ENCODE data around the gene ABCA2.
"Not testable (repeated sequence)": the region's sequence is repeated elsewhere in the genome, so short reads cannot be mapped to it uniquely, and the experiment has no call there.

Gene ABCA2

DNA sequence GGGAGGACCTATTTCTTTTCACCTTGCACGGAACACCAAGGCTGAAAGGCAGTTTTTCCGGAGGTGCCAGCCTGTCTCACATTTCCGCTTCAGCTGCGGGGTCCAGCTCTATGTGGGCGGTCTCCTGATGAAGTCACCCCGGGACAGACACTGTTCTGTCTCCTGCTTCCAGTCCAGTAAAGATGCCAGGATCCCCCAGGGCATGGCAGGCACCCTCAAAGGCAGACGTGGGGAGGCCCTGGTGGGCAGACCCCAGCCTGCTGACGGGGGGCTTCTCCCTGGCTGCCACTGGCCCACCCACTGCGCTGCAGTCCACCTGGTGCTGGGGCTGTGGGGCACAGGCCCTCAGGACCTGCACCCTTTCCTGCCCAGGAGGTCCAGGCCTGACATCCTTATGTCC, 34.8 kb upstream of the ABCA2 start:
- not testable (repeated sequence) for DNase-seq

DNA sequence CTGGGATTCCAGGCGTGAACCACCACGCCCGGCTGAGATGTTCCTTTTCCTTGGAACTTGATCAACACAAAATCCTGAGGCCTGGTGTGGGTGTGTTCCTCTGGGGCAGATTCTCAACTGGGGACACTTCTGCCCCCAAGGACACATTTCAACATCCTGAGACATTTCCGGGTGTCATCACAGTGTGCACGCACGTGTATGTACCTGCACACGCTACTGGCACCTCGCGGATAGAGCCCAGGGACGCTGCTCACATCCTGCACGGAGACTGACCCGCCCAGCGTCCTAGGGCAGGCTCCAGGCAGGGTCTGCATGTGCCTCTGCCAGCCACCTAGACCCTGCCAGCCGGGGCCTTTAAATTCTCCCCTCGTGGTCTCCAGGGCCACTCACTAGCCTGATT, 34.3 kb upstream of the ABCA2 start:
- DNase-seq: no peak

DNA sequence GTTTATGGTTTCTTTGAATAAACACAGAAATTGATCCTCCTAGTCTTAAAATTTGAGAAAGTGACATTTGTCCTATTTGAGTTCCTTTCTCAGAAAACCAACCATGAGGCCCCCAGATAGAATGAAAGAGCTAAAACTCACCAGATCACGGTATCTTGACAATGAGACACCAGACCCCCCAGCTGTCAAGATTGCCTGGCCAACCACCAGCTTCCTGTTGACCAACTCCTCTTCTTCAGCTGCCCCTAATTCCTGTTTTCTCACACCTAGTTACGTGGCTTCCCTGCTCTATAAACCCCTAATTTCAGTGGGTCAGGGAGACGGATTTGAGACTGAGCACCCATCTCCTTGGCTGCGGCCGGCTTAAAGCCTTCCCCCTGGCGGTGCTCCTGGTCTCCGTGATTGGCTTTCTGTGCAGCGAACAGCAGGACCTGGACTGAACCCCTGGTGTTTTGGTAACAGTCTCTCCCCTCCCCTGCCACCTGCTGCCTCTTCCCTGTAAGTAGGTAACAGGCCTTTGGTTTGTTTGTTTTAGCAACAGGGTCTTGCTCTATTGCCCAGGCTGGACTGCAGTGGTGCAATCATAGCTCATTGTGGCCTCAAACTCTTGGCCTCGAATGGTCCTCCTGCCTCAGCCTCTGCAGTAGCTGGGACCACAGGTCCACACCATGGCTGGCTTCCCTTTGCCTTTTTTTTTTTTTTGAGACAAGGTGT, 30.6 kb upstream of the ABCA2 start:
- no peak for DNase-seq

DNA sequence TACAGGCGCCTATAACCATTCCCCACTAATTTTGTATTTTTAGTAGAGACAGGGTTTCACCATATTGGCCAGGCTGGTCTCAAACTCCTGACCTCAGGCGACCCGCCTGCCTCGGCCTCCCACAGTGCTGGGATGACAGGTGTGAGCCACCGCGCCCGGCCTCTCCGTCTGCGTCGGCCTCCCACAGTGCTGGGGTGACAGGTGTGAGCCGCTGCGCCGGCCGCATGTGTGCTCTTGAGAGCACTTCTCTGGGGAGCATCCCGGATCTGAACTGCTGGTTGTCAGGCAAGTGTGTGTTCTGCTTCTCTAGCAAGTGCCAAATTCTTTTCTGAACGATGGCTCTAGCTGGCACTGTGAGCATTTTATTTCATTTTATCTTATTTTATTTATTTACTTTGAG, 29.5 kb upstream of the ABCA2 start:
- DNase-seq: no peak

DNA sequence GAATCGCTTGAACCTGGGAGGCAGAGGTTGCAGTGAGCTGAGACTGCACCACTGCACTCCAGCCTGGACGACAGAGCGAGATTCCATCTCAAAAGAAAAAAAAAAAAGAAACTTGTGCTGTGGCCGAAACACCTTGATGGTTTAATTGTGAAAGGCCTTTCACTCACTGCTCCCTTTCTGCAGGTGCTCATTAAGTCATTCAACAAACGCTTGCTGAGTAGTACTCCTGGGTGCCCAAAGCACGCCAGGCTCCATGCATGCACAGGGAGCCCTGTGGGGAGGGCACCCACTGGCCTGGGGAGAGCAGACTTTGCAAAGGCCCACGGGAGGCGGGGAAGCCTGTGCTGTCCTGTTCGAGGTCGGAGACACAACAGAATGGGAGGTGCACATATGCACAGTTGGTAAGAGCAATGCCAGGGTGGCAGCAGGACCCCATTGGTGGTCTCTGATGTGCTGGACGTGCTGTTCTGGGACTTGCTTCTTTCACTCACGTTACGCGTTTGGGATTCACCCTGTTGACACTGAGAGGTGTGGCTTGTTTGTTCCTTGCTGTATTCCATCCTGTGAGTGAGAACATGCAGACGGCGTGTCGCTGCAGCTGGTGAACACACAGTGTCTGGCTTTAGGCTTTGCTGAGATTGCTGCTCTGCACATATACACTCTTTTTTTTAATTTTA, 28.8 kb upstream of the ABCA2 start:
- no peak for DNase-seq

DNA sequence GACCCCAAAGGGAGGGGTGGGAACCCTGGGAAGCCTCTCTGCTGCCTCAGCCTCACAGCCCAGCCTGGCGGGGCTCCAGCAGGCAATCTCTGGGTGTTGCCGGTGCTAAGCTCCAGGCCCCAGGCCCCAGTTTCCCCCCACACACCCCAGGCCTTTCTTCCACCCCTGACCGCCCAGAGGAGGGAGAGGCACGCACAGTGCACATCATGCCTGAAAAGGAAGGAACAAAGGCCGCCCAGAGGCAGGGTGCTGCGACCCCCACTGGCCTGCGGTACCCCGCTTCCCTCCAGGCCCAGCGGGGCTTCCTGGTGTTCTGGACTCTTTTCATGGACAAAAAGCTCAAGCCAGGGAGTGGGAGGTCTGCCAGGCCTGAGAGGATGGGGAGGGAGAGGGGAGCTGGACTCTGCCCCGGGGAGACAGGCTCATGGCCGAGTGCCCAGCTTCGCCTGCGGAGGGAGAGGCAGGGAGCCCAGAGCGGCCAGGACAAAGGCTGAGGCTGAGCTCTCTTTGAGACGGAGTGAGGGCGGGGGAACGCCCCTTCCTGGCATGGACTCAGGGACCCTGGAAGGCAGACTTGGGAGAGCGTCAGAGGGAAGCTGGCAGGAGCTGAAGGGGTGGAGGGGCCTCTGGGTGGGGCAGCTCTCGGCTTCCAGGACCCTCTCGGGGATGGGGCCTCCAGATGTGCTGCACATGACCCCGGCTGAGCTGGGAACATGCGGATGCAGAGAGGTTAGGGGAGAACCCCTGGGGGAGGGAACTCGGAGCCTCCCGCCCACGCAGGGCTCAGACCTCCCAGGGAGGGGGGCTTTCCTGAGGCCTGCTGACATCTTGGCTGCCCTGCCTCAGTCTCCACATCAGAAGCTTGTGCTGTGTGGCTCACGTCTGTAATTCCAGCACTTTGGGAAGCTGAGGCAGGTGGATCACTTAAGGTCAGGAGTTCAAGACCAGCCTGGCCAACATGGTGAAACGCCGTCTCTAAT, 27.6 kb upstream of the ABCA2 start:
- no peak for DNase-seq

DNA sequence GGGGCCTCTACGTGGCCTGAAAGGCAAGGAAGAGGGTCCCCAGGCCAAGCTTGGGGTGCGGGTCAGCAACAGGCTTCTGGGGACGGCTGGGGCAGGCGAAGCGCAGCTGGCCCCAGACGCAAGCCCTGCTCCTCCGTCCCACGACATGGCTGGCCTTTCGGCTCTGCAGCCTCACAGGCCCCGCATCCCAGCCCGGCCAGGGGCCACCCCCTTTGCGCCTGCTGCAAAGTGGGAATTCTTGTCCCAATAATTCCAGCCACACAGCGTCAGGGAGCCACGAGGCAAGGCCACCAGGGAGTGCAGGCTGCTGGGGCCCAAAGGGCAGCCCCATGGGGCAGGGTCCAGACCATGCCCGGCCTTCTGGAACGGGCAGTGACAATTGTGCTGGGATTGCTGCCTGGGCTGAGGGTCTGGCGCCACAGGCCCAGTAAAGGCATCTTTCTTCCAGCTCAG, 26.9 kb upstream of the ABCA2 start:
- DNase-seq: no peak

DNA sequence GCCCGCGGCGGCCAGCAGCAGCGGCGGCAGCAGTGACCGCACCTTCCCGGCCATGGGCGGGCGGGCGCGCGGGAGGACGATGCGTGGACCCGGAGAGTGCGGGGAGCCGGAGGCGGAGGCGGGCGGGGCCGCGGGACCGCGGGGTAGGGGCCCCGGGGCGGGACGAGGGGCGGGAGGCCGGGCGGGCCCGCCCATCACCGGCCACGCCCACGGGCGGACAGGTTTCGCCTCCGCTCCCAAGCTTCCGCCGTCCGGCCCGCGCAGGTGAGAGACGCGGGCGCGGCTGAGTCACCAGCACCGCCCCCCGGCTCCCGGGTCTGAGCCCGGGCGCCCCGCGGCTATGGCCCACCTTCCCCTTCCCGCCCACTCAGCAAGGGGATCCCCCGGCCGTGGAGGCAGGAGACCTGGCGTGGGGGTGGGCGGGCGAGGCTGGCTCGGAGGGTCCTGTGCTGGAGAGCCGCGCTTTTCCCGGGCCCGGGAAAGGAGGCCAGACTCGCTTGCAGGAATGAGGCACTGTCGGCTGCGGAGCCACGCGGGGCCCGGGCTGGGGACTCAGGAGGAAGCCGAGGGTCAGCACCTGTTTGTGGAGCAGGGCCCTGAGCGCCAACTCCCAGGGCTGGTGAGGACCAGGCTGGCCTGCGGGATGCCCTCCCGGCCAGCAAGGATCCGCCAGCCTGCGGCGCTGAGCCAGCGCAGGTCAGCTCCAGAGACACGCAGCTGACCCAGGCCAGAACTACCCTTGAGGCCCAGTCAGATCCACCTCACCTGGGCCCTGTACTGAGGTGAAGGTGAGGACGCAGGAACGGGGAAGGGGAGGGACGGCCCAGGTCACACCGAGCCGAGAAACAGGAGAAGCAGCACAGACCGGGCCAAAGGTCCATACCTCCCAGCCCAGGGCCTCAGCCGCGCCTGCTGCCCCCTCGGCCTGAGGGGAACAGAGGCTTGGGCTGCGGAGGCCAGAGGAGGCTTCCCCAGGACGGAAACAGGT, 26.2 kb upstream of the ABCA2 start, which contains the start of gene ENTPD2:
Gene ENTPD2, minus strand, starts transcription at position 118 of the 988 bp plus-strand sequence. Its CDS starts 64 bp downstream, at position 54.
- no peak for DNase-seq

DNA sequence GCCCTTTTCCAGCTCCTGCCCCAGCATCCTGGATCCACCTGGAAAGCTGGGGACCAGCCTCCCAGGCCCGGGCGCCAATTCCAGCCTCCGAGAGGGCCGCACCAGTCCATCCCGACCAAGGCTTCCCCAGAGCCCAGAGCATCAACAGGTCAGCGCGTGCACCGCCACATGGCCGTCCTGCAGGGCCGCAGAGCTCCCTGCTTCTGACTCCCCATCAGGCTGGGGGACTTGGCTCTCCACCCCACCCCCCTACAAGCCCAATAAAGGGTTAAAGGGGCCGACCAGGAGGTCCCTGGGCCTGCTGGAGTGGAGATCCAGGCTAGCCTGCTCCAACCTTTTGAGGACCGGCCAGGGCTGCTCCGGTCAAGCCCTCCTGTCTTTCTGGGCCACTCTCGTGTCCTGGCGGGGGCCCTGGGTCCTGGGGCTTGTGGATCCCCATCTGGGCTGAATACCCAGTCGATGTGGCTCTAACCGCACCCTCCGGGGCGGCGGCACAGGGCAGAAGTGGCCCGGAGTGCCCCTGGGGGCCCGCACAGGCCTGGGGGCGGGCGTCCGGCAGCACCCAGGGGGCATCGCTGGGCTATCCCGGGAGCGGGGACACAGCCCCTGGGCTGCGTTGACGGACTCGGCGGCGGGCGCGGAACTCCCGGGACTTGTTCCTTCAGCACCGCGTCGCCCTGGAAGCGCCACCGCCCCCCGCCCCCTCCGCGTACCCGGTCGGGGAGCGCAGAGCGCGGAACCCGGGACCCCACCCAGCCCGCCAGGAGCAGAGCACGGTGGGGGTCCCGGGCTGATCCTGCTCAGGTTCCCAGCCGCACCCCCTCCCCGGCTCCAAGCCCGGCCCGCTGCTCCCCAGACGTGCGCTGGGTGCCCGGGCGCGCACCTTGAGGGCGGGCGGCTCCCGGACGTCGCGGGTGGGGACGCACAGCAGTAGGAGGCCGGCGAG, 25.2 kb upstream of the ABCA2 start:
- no peak for DNase-seq

DNA sequence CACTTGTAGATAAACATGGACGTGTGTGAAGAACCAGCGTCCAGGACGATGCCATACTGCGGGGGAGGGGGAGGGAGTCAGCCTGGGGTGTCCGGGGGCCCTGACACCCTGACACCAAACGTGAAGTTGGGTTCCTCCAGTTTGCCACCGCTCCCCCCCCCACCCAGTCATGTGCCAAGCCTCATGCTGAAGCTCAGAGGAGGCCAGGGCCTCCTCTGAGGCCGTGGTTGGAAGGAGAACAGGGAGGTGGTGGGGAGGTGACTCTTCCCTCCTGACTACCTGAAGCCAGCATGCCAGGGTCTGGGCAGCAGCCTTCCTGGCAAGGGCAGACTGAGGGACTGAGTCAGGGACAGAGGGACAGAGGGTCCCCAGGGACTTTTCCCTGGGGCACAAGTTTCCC, 24.3 kb upstream of the ABCA2 start:
- no peak for DNase-seq

DNA sequence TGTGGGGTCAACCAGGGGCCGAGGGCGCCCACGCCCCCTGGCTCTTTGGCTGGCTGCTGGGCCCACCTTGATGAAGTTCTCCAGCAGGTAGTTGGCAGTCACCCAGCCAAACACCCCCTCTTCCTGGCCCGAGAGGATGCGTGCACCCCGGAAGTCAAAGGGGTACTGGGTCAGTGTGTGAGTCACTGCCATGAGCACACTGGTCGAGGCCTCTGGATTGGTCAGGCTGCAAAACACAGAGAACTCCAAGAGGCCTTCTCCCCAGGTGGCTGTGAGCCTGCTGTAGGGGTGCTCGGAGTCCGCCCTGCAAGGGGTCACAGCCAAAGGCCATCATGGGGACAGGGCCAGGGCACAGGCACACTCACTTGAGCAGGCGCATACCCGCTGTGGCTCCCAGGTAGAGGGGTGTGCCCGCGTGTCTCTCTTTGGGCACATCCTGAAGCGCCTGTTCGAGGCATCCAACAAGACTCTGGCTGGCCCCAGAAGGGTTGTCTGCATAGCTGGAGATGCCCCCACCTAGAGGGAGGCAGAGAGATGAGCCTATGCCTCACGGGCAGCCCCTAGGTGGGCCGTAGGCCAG, 23.2 kb upstream of the ABCA2 start:
- no peak for DNase-seq

DNA sequence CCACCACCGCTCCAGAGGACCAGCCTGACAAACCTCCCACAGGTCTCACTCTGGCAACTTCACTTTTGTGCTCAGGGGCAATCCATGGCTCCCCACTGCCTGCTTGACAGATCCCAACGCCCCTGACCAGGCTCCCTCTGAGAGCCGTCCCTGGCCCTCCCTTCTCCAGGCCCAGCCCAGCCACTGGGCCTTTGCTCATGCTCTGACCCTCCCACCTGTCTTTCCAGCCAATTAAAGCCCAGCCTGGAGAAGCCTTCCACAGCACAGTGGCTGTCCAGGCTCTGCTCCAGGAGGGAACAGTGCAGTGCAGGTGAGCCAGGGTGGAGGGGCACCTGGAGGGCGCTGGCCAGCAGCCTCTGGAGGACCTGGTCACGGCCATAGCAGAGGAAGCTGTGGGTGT, 22.5 kb upstream of the ABCA2 start:
- DNase-seq: no peak

DNA sequence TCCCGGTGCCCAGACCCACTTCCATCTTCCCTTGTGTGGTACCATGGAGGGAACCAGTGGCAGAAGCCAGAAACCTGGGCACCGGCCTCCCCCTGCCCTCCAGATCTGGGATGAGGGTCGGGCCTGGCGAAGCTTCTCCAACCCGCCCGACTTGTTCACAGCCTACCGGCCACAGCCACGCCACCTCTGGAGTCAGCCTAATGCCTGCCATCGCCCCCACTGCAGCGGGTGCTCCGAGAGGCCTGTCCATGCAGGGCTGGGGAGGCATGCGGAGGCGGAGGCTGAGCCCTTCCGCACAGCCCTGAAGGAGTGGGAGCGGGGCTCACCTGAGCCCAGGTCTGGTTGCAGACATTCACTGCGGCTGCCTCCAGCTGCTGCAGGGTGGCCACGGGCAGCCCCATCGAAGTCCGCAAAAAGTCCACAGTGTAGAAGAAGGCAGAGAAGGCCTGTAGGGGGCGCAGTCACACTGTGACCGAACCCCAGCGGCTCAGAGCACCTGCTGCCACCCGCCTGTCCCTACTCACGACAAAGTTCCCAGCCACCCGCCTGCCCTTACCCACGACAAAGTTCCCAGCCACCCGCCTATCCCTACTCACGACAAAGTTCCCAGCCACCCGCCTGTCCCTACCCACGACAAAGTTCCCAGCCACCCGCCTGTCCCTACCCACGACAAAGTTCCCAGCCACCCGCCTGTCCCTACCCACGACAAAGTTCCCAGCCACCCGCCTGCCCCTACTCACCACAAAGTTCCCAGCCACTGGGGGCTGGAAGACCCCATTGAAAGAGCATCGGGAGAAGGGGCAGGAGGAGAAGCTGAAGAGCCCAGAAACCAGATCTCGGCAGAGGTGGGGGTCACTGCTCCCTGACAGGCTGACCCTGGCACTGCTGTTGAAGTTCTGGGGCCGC, 21.8 kb upstream of the ABCA2 start:
- DNase-seq: peak; percentile 45

DNA sequence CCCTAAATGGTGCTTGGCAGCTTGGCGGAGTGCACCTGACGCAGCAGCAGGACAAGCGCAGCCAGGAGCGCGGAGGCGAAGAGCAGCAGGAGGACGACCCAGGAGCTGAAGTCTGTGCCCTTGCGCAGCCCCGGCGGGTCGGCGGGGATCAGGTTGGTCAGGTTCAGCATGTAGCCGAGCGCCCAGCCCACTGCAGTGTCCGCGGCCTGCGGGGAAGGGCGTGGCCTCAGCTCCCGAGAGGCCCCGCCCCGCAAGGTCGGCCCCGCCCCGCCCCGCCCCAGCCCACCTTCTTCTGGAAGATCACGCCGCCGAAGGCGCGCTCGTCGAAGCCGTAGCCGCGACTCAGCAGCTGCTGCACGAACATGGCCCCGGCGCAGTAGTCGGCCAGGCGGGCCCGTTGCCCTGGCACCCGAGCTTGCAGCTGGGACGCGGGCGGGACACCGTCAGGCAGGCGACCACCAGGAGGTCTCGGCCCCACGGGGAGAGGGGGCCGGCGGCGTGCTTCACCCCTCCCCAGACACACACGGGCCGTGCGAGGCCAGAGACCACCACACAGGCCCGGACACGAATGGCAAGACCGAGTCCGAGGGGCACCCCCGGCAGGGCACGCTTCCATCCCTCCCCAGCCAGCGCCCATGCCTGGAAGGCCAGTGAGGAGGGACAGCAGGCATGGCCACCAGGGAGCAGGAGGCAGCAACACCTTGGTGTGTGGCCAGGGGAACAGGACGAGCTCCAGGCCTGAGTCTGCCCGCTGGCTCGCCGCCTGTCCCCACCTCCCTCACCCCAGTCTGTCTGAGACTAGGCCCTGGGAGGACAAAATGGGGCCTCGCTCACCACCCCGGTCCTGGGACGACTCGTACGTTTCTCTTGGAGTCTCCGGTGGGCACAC, 20.9 kb upstream of the ABCA2 start:
- no peak for DNase-seq

DNA sequence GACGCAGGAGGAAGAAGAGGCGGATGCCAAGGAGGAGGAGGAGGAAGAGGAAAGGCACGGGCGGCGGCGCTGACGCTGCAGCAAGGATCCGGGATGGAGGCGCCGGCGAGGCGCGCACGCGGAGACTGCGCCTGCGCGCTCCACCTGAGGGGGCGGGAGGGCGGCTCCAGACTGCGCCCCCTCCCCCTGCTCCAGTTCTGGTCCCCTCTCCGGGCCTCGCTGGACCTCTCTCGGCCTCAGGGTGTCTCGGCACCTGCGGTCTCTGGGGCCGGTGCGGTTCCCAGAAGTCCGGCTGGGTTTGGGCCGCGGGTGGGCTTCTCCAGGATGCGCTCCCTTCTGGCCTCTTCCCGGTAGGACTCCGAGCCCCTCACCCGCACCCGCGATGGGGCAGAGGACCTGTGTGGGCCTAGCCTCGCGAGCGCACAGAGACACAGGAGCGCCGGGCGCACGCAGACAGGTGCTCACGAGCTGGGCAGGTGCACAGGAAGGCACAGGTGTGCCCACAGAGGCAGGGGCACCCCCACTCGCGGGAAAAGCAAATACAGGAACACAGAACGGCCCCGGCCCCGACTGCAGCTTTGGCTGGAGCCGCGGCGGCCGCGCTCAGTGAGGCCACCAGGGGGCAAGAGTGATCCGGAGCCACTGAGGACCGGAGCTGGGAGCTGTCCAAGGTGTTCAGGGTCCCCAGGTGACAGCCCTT, 18.2 kb upstream of the ABCA2 start, which contains the start of gene NPDC1:
Gene NPDC1, minus strand, starts transcription at position 90 of the 700 bp plus-strand sequence. CDS start 188 bp downstream, outside the sequence.
- DNase-seq: peak; percentile 74

DNA sequence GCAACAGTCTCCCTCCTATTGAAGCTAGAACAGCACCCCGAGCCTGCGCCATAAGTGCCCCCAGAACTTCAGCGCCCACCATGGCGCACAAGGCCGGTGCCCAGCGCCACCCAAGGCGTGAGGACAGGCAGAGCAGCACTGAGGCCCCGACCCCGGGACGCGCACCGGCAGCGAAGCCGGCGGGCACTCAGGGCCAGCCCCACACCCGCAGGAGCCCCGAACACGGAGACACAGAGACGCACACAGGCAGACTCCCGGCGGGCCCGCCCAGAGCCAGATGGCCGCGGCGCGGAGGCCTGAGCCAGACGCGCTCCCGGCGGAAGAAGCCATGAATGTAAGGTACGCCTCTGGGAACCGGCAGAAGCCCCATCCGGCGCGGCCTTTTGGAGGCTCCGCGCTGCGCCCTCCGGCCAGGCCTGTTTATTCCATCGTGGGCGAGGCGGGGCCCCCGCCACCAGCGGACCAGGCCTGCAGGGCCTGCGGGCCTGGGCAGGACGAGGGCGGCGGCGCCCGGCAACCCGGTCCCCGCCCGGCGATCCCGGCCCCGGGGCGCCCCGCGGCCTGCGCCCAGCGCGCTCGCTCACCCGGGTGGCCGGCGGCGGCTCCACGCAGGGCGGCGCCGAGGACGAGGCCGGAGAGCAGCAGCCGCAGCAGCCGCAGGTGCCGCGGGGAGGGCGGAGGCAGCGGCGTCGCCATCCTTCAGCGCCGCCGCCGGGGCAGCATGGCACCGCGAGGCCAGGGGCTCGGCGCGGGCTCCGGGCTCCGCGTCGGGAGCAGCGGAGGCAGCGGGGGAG, 17.5 kb upstream of the ABCA2 start:
- no peak for DNase-seq

All from effector CD4-positive, alpha-beta T cell (primary cell).